ENCODE results near the gene SH3RF2. TPM values are rescaled to one million over a fixed set of nuclear protein-coding genes. Genes with fewer than 3 reads are reported as not detected.

The SH3RF2 gene
- total and polyA plus RNA-seq, 2 of the 13 experiments (the other 11 are each of a cell fraction or from before 2014, with no cell fraction given) = 2.6 to 3.7 TPM

DNA sequence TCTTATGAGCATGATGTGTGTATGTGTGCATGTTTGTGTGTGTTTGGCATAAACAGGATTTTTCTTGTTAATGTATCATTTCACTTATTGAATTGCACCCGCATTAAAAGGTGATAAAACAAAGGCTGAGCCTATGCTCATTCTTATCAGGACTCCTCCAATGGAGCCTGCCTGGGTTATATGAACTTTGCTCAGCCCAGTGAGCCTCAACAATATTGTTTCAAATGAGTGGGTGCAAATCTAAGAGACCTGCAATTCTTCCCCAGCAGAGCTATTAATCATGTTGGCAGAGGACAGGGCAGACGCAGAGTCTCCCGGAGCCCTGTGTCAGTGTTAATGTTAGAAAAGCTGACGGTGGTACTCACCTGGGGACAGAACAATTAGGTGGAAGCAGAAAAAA is 71.6 kb downstream of the SH3RF2 start:
- in situ Hi-C loops (cut with HindIII; ENCODE audit: extremely low pct_ligation_motif_present, low pct_unique_long_range_greater_than_20kb) = no loop called here
- H3K36me3 ChIP-seq (replicated peaks in 1 of 2; ENCODE audit: control insufficient read depth in 1 of 2, insufficient read depth in 2 of 2, low read length in 2 of 2) = no peaks in the 10 kb centered on the region; a peak in 1 of 5 replicates
- no TSS peak for BruUV-seq (replicated peaks)
- no peak for DNase-seq (ENCODE audit: low spot score)
- intact Hi-C loops (cut with micrococcal nuclease; ENCODE audit: unreplicated experiment) = loop anchor here (1.0 kb wide), 1 partner anchor 73 kb away; no protein-coding TSS in a partner anchor
- no peak overlapping the region for H3K27ac ChIP-seq (ENCODE audit: extremely low read length, insufficient read depth, low read length)
- CTCF ChIA-PET (ENCODE audit: low intra/inter-chr PET ratio, low total read pairs) = no interaction called here
- H4K20me1 ChIP-seq (ENCODE audit: insufficient read depth, low read length) = no peaks in the 10 kb centered on the region
- WGBS (ENCODE audit: low lambda C conversion rate) = 92% methylated on average over 4 of the region's 4 CpGs
- POLR2A ChIA-PET = no interaction called here
- ATAC-seq = no peak
- no peak overlapping the region for H3K4me3 ChIP-seq (replicated peaks in 1 of 3; ENCODE audit: insufficient read depth in 1 of 3, low read depth in 2 of 3, low read length in 3 of 3)
- TF ChIP-seq, protein P1, sequence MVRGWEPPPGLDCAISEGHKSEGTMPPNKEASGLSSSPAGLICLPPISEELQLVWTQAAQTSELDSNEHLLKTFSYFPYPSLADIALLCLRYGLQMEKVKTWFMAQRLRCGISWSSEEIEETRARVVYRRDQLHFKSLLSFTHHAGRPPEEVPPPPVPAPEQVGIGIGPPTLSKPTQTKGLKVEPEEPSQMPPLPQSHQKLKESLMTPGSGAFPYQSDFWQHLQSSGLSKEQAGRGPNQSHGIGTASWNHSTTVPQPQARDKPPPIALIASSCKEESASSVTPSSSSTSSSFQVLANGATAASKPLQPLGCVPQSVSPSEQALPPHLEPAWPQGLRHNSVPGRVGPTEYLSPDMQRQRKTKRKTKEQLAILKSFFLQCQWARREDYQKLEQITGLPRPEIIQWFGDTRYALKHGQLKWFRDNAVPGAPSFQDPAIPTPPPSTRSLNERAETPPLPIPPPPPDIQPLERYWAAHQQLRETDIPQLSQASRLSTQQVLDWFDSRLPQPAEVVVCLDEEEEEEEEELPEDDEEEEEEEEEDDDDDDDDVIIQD (CRISPR knock-in tag; IDR thresholded peaks at IDR 0.05; ENCODE audit: low read depth) = no peak
- TF ChIP-seq ZNF75D (CRISPR knock-in tag; IDR thresholded peaks at IDR 0.05; ENCODE audit: borderline replicate concordance) (no peak), MAZ (IDR thresholded peaks at IDR 0.05; ENCODE audit: borderline replicate concordance, low read depth, low read length) (no peak), MAZ (CRISPR knock-in tag; IDR thresholded peaks at IDR 0.05; ENCODE audit: low read depth) (no peak), ZNF431 (CRISPR knock-in tag; IDR thresholded peaks at IDR 0.05; ENCODE audit: borderline replicate concordance, low read depth) (no peak), KDM2A (CRISPR knock-in tag; IDR thresholded peaks at IDR 0.05; ENCODE audit: borderline replicate concordance, low read depth) (no peak), JUN (CRISPR knock-in tag; IDR thresholded peaks at IDR 0.05) (no peak), ZNF446 (CRISPR knock-in tag; IDR thresholded peaks at IDR 0.05) (no peak), MYNN (CRISPR knock-in tag; IDR thresholded peaks at IDR 0.05; ENCODE audit: low read depth) (no peak), TOPORS (CRISPR knock-in tag; IDR thresholded peaks at IDR 0.05) (no peak), HNRNPH1 (optimal IDR thresholded peaks at IDR 0.05; ENCODE audit: low read depth, low read length) (no peak), GABPA (IDR thresholded peaks at IDR 0.05; ENCODE audit: low read depth, low read length) (no peak), GABPA (CRISPR knock-in tag; IDR thresholded peaks at IDR 0.05; ENCODE audit: low read depth) (no peak), KAT8 (CRISPR knock-in tag; IDR thresholded peaks at IDR 0.05) (no peak), SMARCC2 (IDR thresholded peaks at IDR 0.05) (no peak), CENPT (CRISPR knock-in tag; IDR thresholded peaks at IDR 0.05; ENCODE audit: low read depth) (no peak)
- TF ChIP-seq, protein P2, sequence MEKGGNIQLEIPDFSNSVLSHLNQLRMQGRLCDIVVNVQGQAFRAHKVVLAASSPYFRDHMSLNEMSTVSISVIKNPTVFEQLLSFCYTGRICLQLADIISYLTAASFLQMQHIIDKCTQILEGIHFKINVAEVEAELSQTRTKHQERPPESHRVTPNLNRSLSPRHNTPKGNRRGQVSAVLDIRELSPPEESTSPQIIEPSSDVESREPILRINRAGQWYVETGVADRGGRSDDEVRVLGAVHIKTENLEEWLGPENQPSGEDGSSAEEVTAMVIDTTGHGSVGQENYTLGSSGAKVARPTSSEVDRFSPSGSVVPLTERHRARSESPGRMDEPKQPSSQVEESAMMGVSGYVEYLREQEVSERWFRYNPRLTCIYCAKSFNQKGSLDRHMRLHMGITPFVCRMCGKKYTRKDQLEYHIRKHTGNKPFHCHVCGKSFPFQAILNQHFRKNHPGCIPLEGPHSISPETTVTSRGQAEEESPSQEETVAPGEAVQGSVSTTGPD (CRISPR knock-in tag; IDR thresholded peaks at IDR 0.05) = no peak
- no peaks in the 10 kb centered on the region for H3K79me2 ChIP-seq (ENCODE audit: insufficient read depth, low read length)
- no peaks in the 10 kb centered on the region for H3K27me3 ChIP-seq (ENCODE audit: control insufficient read depth in 1 of 2, insufficient read depth in 2 of 2, low read length in 2 of 2)
- H3K9me3 ChIP-seq (ENCODE audit: low read length) = no peaks in the 10 kb centered on the region
- H3K9ac ChIP-seq (ENCODE audit: insufficient read depth, low read depth, low read length) = no peak overlapping the region
- H3K4me2 ChIP-seq (ENCODE audit: low read depth, low read length) = no peak overlapping the region
- peaks cover 16% of the 10 kb centered on the region for H3K4me1 ChIP-seq (ENCODE audit: insufficient read depth, low read length)
- FAIRE-seq = no peak
- H2AFZ ChIP-seq (ENCODE audit: low read length) = no peak overlapping the region
